Anterior cingulate cortex (tissue), 58 donors: ENCODE results near the gene HTRA2.
A peak's percentile ranks its signal among the peaks of the same experiment; 100 is the strongest.

Source experiments
- DNase-seq, 58 donors: peaks; one replicate each; lab custom pipeline; 2025; lab: John Stamatoyannopoulos, UW

HTRA2 gene

GRCh38 chr2:74514368-74515270 lies 15.1 kb upstream of the HTRA2 start, which contains the start of gene TLX2:
Gene TLX2, plus strand, starts transcription at chr2:74514450. Its CDS starts 357 bp downstream, at chr2:74514807.
- no peak for DNase-seq

- no peak for DNase-seq
Observed at GRCh38 chr2:74515271-74515980, 14.3 kb upstream of the HTRA2 start.

- peak in 16 of 58 donors; percentile 2 to 34 (median 11) for DNase-seq
Observed at GRCh38 chr2:74515981-74516633, 13.6 kb upstream of the HTRA2 start.

GRCh38 chr2:74516650-74517049 lies 13.1 kb upstream of the HTRA2 start:
- DNase-seq = no peak

- no peak for DNase-seq
Observed at GRCh38 chr2:74522516-74522915, 7.2 kb upstream of the HTRA2 start.

- DNase-seq = no peak
Observed at GRCh38 chr2:74524005-74524404, 5.7 kb upstream of the HTRA2 start.

GRCh38 chr2:74524955-74525716 lies 4.6 kb upstream of the HTRA2 start:
- no peak for DNase-seq

- peak in 7 of 58 donors; percentile 3 to 43 (median 8) for DNase-seq
Observed at GRCh38 chr2:74525717-74526648, 3.8 kb upstream of the HTRA2 start, which contains the start of gene DQX1. Gene DQX1, minus strand, starts transcription at chr2:74526231. Its CDS starts 502 bp downstream, at chr2:74525729.

GRCh38 chr2:74526649-74527230 lies 3.0 kb upstream of the HTRA2 start:
- DNase-seq = no peak

GRCh38 chr2:74527741-74528140 lies 2.0 kb upstream of the HTRA2 start:
- DNase-seq = no peak

- DNase-seq = no peak
Observed at GRCh38 chr2:74528600-74529356, 955 bp upstream of the HTRA2 start.

- peak in 36 of 58 donors; percentile 4 to 66 (median 41) for DNase-seq
Observed at GRCh38 chr2:74530239-74531187, 780 bp downstream of the HTRA2 start.

- no peak for DNase-seq
Observed at GRCh38 chr2:74531666-74532065, 1.9 kb downstream of the HTRA2 start.

- DNase-seq = peak in 1 of 58 donors; percentile 27
Observed at GRCh38 chr2:74532222-74532621, 2.5 kb downstream of the HTRA2 start.

- no peak for DNase-seq
Observed at GRCh38 chr2:74533464-74533863, 3.7 kb downstream of the HTRA2 start.

- DNase-seq = no peak
Observed at GRCh38 chr2:74534411-74534810, 4.7 kb downstream of the HTRA2 start.
